Measurements from ENCODE around the gene SUPT20H. TPM values are rescaled to one million over a fixed set of nuclear protein-coding genes. Genes with fewer than 3 reads are reported as not detected.

Gene SUPT20H
- total RNA-seq (2022) (77.5 and 77.7 TPM in 2 replicates), Bru-seq, nascent RNA (percentile 94 among the genes with signal in this experiment), BruChase-seq, experiment 1, labeled RNA remaining after a 2-hour chase (percentile 92 among the genes with signal in this experiment), BruChase-seq, experiment 2, labeled RNA remaining after a 6-hour chase (percentile 86 among the genes with signal in this experiment)
- long read RNA-seq, transcript SUPT20H-212 (25 exons, 2,836 nt) = major isoform, 6 of 109 reads
- long read RNA-seq, transcript SUPT20H-203 (25 exons, 2,843 nt) = minor isoform, 5 of 109 reads
- long read RNA-seq, transcript SUPT20H-201 (26 exons, 2,739 nt) = major isoform, 6 of 109 reads
- long read RNA-seq, partial matches to known transcripts = 10 of 109 reads
- long read RNA-seq, other reads (novel, unspliced or antisense) = 80 of 109 reads

GRCh38 chr13:37058910-37059847 is at the start of gene SUPT20H:
TSS of gene SUPT20H (minus strand) at chr13:37059688. CDS start at chr13:37051490, 8,198 bp downstream.
- H3K27me3 Mint-ChIP-seq (ENCODE audit: insufficient read depth, unreplicated experiment) = peaks cover 7% of the 10 kb centered on the region
- Histone ChIP-seq H3K36me3 (ENCODE audit: control insufficient read depth, insufficient read depth, low read length) (no peaks in the 10 kb centered on the region), H3K4me1 (peaks cover 7% of the 10 kb centered on the region; the same call in 1 of the 2 replicates), H3K4me3 (ENCODE audit: low read depth, low read length) (peak within 1 kb of the TSS; percentile 72), H3K27me3 (replicated peaks; ENCODE audit: control insufficient read depth, insufficient read depth, low read length) (no peaks in the 10 kb centered on the region), H3K9me3 (no peaks in the 10 kb centered on the region)
- H3K27ac Mint-ChIP-seq (ENCODE audit: unreplicated experiment) = peak within 1 kb of the TSS; percentile 98
- peaks cover 22% of the 10 kb centered on the region for H3K36me3 Mint-ChIP-seq (ENCODE audit: insufficient read depth, unreplicated experiment)
- peak within 1 kb of the TSS; percentile 98 for H3K4me3 Mint-ChIP-seq (ENCODE audit: unreplicated experiment)
- DNase-seq = peak; percentile 92 to 94
- no peak for TF ChIP-seq CTCF (IDR thresholded peaks at IDR 0.05; ENCODE audit: insufficient read depth in 1 of 2, low read depth in 1 of 2, low read length in 1 of 2, severe bottlenecking in 1 of 2, unreplicated experiment in 1 of 2)
- intact Hi-C loops (cut with micrococcal nuclease; ENCODE audit: unreplicated experiment) = loop anchor here (2.0 kb wide), 1 partner anchor 58 kb away; the partner anchor contains the start of gene EXOSC8
- H3K4me1 Mint-ChIP-seq (ENCODE audit: low read depth, unreplicated experiment) = no peaks in the 10 kb centered on the region
- BruUV-seq (replicated peaks) = TSS peak; percentile 63
- H3K9me3 Mint-ChIP-seq (ENCODE audit: unreplicated experiment) = no peaks in the 10 kb centered on the region
- ChIA-PET POLR2A (no interaction called here), CTCF (no interaction called here)

DNA sequence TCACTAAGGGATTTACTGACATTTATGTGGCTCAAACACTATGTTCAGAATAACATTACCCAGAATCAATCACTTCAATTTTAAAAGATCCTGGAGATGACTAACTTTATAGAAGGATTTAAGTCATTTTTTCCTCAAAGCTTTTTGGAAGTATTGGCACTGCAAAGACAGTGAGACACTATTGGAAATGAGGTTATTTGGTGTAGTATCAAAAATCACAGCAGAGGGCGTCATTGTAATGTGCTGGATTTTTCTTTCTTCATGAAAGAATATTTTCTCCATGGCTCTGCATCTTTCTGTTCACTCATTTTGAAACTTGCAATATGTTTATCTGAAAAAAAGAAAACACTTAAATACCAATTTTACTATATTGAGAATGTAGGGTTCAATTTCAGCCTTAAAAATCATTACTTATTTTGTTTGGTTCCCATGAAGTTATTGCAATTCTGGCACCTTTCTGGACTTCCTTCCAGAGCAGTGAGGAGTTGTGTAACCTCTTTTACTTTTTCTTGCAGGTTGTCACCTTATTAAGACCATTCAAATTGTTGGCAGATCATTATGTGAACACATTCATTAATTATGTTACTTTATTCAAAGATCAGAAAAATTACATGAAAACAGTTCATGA is 49.7 kb upstream of the SUPT20H start:
- Histone ChIP-seq H3K36me3 (ENCODE audit: control insufficient read depth, insufficient read depth, low read length) (no peaks in the 10 kb centered on the region), H3K4me3 (ENCODE audit: low read depth, low read length) (no peak overlapping the region), H3K27me3 (replicated peaks; ENCODE audit: control insufficient read depth, insufficient read depth, low read length) (no peaks in the 10 kb centered on the region; the same call in none of the 2 replicates), H3K4me1 (no peaks in the 10 kb centered on the region), H3K9me3 (no peaks in the 10 kb centered on the region)
- H3K9me3 Mint-ChIP-seq (ENCODE audit: unreplicated experiment) = no peaks in the 10 kb centered on the region
- H3K27ac Mint-ChIP-seq (ENCODE audit: unreplicated experiment) = no peak overlapping the region
- peak in 1 of 2 experiments; percentile 37 for DNase-seq
- no peaks in the 10 kb centered on the region for H3K36me3 Mint-ChIP-seq (ENCODE audit: insufficient read depth, unreplicated experiment)
- peak; percentile 58 to 59 for TF ChIP-seq CTCF (IDR thresholded peaks at IDR 0.05; ENCODE audit: insufficient read depth in 1 of 2, low read depth in 1 of 2, low read length in 1 of 2, severe bottlenecking in 1 of 2, unreplicated experiment in 1 of 2)
- intact Hi-C loops (cut with micrococcal nuclease; ENCODE audit: unreplicated experiment) = loop anchor here (1.0 to 10.0 kb wide), 3 partner anchors 286 to 493 kb away; no protein-coding TSS in a partner anchor
- ChIA-PET POLR2A (no interaction called here), CTCF (no interaction called here)
- no peak overlapping the region for H3K4me3 Mint-ChIP-seq (ENCODE audit: unreplicated experiment)
- H3K27me3 Mint-ChIP-seq (ENCODE audit: insufficient read depth, unreplicated experiment) = peaks cover 20% of the 10 kb centered on the region
- H3K4me1 Mint-ChIP-seq (ENCODE audit: low read depth, unreplicated experiment) = no peaks in the 10 kb centered on the region
- BruUV-seq (replicated peaks) = no TSS peak

Measured in Caco-2 (cell line).